ENCODE results near the gene FDX2. TPM values are rescaled to one million over a fixed set of nuclear protein-coding genes. Genes with fewer than 3 reads are reported as not detected.

The FDX2 gene
- total and polyA plus RNA-seq, 2 donors (not counting 3 experiments of a cell fraction or from before 2014, with no cell fraction given), result 20.5 to 59.8 TPM

DNA sequence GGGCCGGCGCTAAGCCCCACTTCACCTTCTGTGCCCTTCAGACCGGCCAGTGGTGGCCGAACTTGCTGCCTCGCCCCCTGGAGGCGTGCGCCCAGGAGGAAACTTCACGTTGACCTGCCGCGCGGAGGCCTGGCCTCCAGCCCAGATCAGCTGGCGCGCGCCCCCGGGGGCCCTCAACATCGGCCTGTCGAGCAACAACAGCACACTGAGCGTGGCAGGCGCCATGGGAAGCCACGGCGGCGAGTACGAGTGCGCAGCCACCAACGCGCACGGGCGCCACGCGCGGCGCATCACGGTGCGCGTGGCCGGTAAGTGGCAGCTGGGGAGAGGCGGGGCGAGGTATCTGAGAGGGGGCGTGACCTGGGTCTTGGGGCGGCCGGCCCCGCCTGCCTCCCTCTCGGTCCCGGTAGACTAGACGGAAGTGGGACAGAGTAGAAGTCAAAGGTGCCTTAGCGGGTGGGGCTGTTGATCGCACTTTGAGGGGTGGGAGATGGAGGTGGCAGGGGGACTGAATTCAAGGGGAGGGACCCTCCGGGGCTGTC, 20.4 kb downstream of the FDX2 start:
- ChIA-PET CTCF (interaction anchor here (1.2 kb wide), 2 partner anchors 25 to 37 kb away, joined by 3 to 4 read pairs; partner anchors contain the start of gene ICAM1), POLR2A (no interaction called here)
- Histone ChIP-seq H4K20me1 (replicated peaks; ENCODE audit: control insufficient read depth, extremely low read depth, insufficient read depth, low read length) (no peaks in the 10 kb centered on the region), H3K4me1 (ENCODE audit: control insufficient read depth, extremely low read depth, insufficient read depth, low read length) (peaks cover 14% of the 10 kb centered on the region), H3K9ac (replicated peaks; ENCODE audit: extremely low read depth, insufficient read depth, low read length) (no peak overlapping the region), H2AFZ (ENCODE audit: low read depth, low read length) (no peak overlapping the region), H3K9me3 (replicated peaks; ENCODE audit: control insufficient read depth, insufficient read depth, low read length) (no peaks in the 10 kb centered on the region), H3K9me1 (replicated peaks; ENCODE audit: control insufficient read depth, extremely low read depth, insufficient read depth, low read length) (no peaks in the 10 kb centered on the region), H3K4me2 (ENCODE audit: insufficient read depth, low read length) (peak overlapping the region; percentile 6), H3K4me3 (replicated peaks in 1 of 3; ENCODE audit: insufficient read depth in 1 of 3, low read depth in 1 of 3, low read length in 3 of 3) (peak overlapping the region in 1 of 3 experiments; percentile 20), H3K79me2 (ENCODE audit: control insufficient read depth, insufficient read depth, low read length) (no peaks in the 10 kb centered on the region), H3K27me3 (ENCODE audit: control insufficient read depth in 2 of 2, insufficient read depth in 2 of 2, low read length in 2 of 2) (peaks cover 49 to 58% of the 10 kb centered on the region in 2 experiments), H3K36me3 (ENCODE audit: control insufficient read depth in 2 of 2, extremely low read depth in 1 of 2, insufficient read depth in 2 of 2, low read length in 2 of 2) (no peaks in the 10 kb centered on the region), H3K27ac (ENCODE audit: insufficient read depth, low read depth, low read length) (no peak overlapping the region)
- peak; percentile 48 for TF ChIP-seq EZH2 (IDR thresholded peaks at IDR 0.05; ENCODE audit: borderline replicate concordance, low read depth, low read length, severe bottlenecking)
- peak; percentile 10 to 44 for TF ChIP-seq CTCF (IDR thresholded peaks at IDR 0.05; ENCODE audit: extremely low read depth in 1 of 2, insufficient read depth in 1 of 2, low read depth in 1 of 2, low read length in 2 of 2)
- TF ChIP-seq JUN (IDR thresholded peaks at IDR 0.05; ENCODE audit: borderline replicate concordance, insufficient read depth, insufficient read length, low read depth), result no peak
- dilution Hi-C loops (cut with MboI; ENCODE audit: extremely low pct_ligation_motif_present, low sequenced_read_pairs), result no loop called here
- DNase-seq (ENCODE audit: low read depth, low spot score), result peak; percentile 35
- no peak for FAIRE-seq
- BruUV-seq (replicated peaks), result no TSS peak
- intact Hi-C loops (cut with micrococcal nuclease), result no loop called here

- no peaks in the 10 kb centered on the region for H4K20me1 ChIP-seq (replicated peaks; ENCODE audit: control insufficient read depth, extremely low read depth, insufficient read depth, low read length)
Measured at GRCh38 chr19:10294368-10294697, 21.5 kb downstream of the FDX2 start.

More at GRCh38 chr19:10294368-10294697, 21.5 kb downstream of the FDX2 start:
- peaks cover 18% of the 10 kb centered on the region for H3K4me1 ChIP-seq (ENCODE audit: control insufficient read depth, extremely low read depth, insufficient read depth, low read length)
- peaks cover 54 to 66% of the 10 kb centered on the region in 2 experiments for H3K27me3 ChIP-seq (ENCODE audit: control insufficient read depth in 2 of 2, insufficient read depth in 2 of 2, low read length in 2 of 2)
- ChIA-PET CTCF (no interaction called here), POLR2A (no interaction called here)
- no peak overlapping the region for H3K4me2 ChIP-seq (ENCODE audit: insufficient read depth, low read length)
- no peak overlapping the region for H3K4me3 ChIP-seq (replicated peaks in 1 of 3; ENCODE audit: insufficient read depth in 1 of 3, low read depth in 1 of 3, low read length in 3 of 3)
- H3K36me3 ChIP-seq (ENCODE audit: control insufficient read depth in 2 of 2, extremely low read depth in 1 of 2, insufficient read depth in 2 of 2, low read length in 2 of 2), result no peaks in the 10 kb centered on the region
- peak in 1 of 2 donors; percentile 14 for TF ChIP-seq CTCF (IDR thresholded peaks at IDR 0.05; ENCODE audit: extremely low read depth in 1 of 2, insufficient read depth in 1 of 2, low read depth in 1 of 2, low read length in 2 of 2)
- TF ChIP-seq POLR2AphosphoS5 (IDR thresholded peaks at IDR 0.05; ENCODE audit: insufficient read depth, low read depth, low read length), result no peak
- no peak for TF ChIP-seq EZH2 (IDR thresholded peaks at IDR 0.05; ENCODE audit: borderline replicate concordance, low read depth, low read length, severe bottlenecking)
- TF ChIP-seq MAX (IDR thresholded peaks at IDR 0.05; ENCODE audit: insufficient read depth, insufficient read length), result no peak
- TF ChIP-seq MYC (IDR thresholded peaks at IDR 0.05; ENCODE audit: low read depth, low read length), result no peak
- TF ChIP-seq JUN (IDR thresholded peaks at IDR 0.05; ENCODE audit: borderline replicate concordance, insufficient read depth, insufficient read length, low read depth), result no peak
- BruUV-seq (replicated peaks), result no TSS peak
- dilution Hi-C loops (cut with MboI; ENCODE audit: extremely low pct_ligation_motif_present, low sequenced_read_pairs) (no loop called here), intact Hi-C loops (cut with micrococcal nuclease) (no loop called here)
- FAIRE-seq (no peak), DNase-seq (ENCODE audit: low read depth, low spot score) (no peak)
- H3K79me2 ChIP-seq (ENCODE audit: control insufficient read depth, insufficient read depth, low read length), result no peaks in the 10 kb centered on the region
- H3K9ac ChIP-seq (replicated peaks; ENCODE audit: extremely low read depth, insufficient read depth, low read length), result no peak overlapping the region
- H3K27ac ChIP-seq (ENCODE audit: insufficient read depth, low read depth, low read length), result no peak overlapping the region
- no peaks in the 10 kb centered on the region for H3K9me1 ChIP-seq (replicated peaks; ENCODE audit: control insufficient read depth, extremely low read depth, insufficient read depth, low read length)
- no peaks in the 10 kb centered on the region for H3K9me3 ChIP-seq (replicated peaks; ENCODE audit: control insufficient read depth, insufficient read depth, low read length)
- H2AFZ ChIP-seq (ENCODE audit: low read depth, low read length), result no peak overlapping the region
